ENCODE results near the gene ISLR.

ISLR gene

GRCh38 chr15:74221399-74222239 lies 48.1 kb downstream of the ISLR start (continued):
- TF ChIP-seq FEZF1 (tag by site-specific recombination; IDR thresholded peaks at IDR 0.05) (peak; percentile 37; the same call in 1 of the 2 replicates), KLF17 (tag by site-specific recombination; IDR thresholded peaks at IDR 0.05) (no peak), RBAK (tag by site-specific recombination; IDR thresholded peaks at IDR 0.05) (no peak), ZNF777 (tag by site-specific recombination; IDR thresholded peaks at IDR 0.05; ENCODE audit: borderline replicate concordance) (no peak), REST (tag by site-specific recombination; IDR thresholded peaks at IDR 0.05) (peak; percentile 89), ZNF561 (tag by site-specific recombination; IDR thresholded peaks at IDR 0.05; ENCODE audit: borderline replicate concordance) (no peak), ZNF600 (tag by site-specific recombination; IDR thresholded peaks at IDR 0.05) (peak; percentile 50; the same call in 1 of the 2 replicates), ZFP3 (tag by site-specific recombination; IDR thresholded peaks at IDR 0.05; ENCODE audit: low read depth) (no peak), ZNF19 (tag by site-specific recombination; IDR thresholded peaks at IDR 0.05; ENCODE audit: low read depth) (no peak), ZNF362 (tag by site-specific recombination; IDR thresholded peaks at IDR 0.05) (no peak), EGR2 (tag by site-specific recombination; IDR thresholded peaks at IDR 0.05; ENCODE audit: low read depth) (peak; percentile 67), ZNF837 (tag by site-specific recombination; IDR thresholded peaks at IDR 0.05) (no peak), PRDM4 (tag by site-specific recombination; IDR thresholded peaks at IDR 0.05) (no peak), ZNF175 (tag by site-specific recombination; IDR thresholded peaks at IDR 0.05) (no peak), ZNF140 (tag by site-specific recombination; IDR thresholded peaks at IDR 0.05) (no peak), SP2 (tag by site-specific recombination; IDR thresholded peaks at IDR 0.05) (peak; percentile 12; the same call in 1 of the 2 replicates), ZNF280D (tag by site-specific recombination; IDR thresholded peaks at IDR 0.05) (no peak), PRDM1 (tag by site-specific recombination; IDR thresholded peaks at IDR 0.05) (no peak)
- TF ChIP-seq, protein P1, sequence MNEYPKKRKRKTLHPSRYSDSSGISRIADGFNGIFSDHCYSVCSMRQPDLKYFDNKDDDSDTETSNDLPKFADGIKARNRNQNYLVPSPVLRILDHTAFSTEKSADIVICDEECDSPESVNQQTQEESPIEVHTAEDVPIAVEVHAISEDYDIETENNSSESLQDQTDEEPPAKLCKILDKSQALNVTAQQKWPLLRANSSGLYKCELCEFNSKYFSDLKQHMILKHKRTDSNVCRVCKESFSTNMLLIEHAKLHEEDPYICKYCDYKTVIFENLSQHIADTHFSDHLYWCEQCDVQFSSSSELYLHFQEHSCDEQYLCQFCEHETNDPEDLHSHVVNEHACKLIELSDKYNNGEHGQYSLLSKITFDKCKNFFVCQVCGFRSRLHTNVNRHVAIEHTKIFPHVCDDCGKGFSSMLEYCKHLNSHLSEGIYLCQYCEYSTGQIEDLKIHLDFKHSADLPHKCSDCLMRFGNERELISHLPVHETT (tag by site-specific recombination; IDR thresholded peaks at IDR 0.05), result no peak
- TF ChIP-seq, protein P2, sequence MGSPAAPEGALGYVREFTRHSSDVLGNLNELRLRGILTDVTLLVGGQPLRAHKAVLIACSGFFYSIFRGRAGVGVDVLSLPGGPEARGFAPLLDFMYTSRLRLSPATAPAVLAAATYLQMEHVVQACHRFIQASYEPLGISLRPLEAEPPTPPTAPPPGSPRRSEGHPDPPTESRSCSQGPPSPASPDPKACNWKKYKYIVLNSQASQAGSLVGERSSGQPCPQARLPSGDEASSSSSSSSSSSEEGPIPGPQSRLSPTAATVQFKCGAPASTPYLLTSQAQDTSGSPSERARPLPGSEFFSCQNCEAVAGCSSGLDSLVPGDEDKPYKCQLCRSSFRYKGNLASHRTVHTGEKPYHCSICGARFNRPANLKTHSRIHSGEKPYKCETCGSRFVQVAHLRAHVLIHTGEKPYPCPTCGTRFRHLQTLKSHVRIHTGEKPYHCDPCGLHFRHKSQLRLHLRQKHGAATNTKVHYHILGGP (tag by site-specific recombination; IDR thresholded peaks at IDR 0.05), result no peak
- TF ChIP-seq, protein P3, sequence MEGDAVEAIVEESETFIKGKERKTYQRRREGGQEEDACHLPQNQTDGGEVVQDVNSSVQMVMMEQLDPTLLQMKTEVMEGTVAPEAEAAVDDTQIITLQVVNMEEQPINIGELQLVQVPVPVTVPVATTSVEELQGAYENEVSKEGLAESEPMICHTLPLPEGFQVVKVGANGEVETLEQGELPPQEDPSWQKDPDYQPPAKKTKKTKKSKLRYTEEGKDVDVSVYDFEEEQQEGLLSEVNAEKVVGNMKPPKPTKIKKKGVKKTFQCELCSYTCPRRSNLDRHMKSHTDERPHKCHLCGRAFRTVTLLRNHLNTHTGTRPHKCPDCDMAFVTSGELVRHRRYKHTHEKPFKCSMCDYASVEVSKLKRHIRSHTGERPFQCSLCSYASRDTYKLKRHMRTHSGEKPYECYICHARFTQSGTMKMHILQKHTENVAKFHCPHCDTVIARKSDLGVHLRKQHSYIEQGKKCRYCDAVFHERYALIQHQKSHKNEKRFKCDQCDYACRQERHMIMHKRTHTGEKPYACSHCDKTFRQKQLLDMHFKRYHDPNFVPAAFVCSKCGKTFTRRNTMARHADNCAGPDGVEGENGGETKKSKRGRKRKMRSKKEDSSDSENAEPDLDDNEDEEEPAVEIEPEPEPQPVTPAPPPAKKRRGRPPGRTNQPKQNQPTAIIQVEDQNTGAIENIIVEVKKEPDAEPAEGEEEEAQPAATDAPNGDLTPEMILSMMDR (tag by site-specific recombination; IDR thresholded peaks at IDR 0.05), result no peak

All from HEK293 (cell line).